B cell (primary cell): ENCODE data around the gene CNTNAP2. TPM values are rescaled to one million over a fixed set of nuclear protein-coding genes. Genes with fewer than 3 reads are reported as not detected.

Experiments
- ATAC-seq: fragments of 200-7000 bp; cut with Tn5 transposase; one replicate; pipeline ENCODE4 v1.10.0; 2021; ENCODE audit warnings: low read depth, mild to moderate bottlenecking, moderate number of reproducible peaks, moderate library complexity
- CTCF ChIA-PET: fragments of 350-600 bp; sonication (Branson Sonifier 250); formaldehyde crosslinking; loops from one replicate; lab custom pipeline; 2021; ENCODE audit warnings: antibody characterized with exemption, inconsistent platforms; lab: Charles Lee
- POLR2A ChIA-PET: fragments of 350-600 bp; sonication (Branson Sonifier 250); formaldehyde crosslinking; loops from one replicate; lab custom pipeline; 2021; ENCODE audit warnings: antibody characterized with exemption; lab: Charles Lee
- DNase-seq: peaks from one replicate; pipeline ENCODE4 v3.0.0; 2013
- H2AFZ ChIP-seq: 2 replicates; pipeline ENCODE4 v1.6.1; 2012; ENCODE audit warnings: mild to moderate bottlenecking, low read depth, low read length; ENCODE audit not compliant: insufficient read depth, poor library complexity, severe bottlenecking
- H3K27ac ChIP-seq, 2 donors: 1 replicate in 1 of 2; 2 replicates in 1 of 2; pipeline ENCODE4 v1.5.1; 2012 to 2013; ENCODE audit warnings: low read length in 2 of 2, mild to moderate bottlenecking in 2 of 2, moderate library complexity in 1 of 2
- H3K27me3 ChIP-seq, 4 experiments: fragments of 200-600 bp in 1 of 4; sonication (generic) in 1 of 4; replicated peaks in 1 of 4; 1 replicate in 2 of 4; 2 replicates in 2 of 4; pipeline versions ENCODE4 v1.6.1 to v1.7.0; 2013 to 2016; ENCODE audit warnings: low read length in 3 of 4, mild to moderate bottlenecking in 2 of 4, mixed read lengths in 1 of 4, moderate library complexity in 1 of 4; ENCODE audit not compliant: insufficient read depth in 4 of 4, control insufficient read depth in 3 of 4; ENCODE audit errors: control extremely low read depth in 1 of 4
- H3K36me3 ChIP-seq, 2 experiments: replicated peaks in 1 of 2; 1 replicate in 1 of 2; 2 replicates in 1 of 2; pipeline versions ENCODE4 v1.6.1 to v1.7.1; 2013; ENCODE audit warnings: low read length in 1 of 2; ENCODE audit not compliant: insufficient read depth in 2 of 2, control insufficient read depth in 1 of 2; ENCODE audit errors: control extremely low read depth in 1 of 2, extremely low read depth in 1 of 2
- H3K4me1 ChIP-seq, 2 donors: fragments of 200-600 bp in 1 of 2; sonication (generic) in 1 of 2; 1 replicate in 1 of 2; 2 replicates in 1 of 2; pipeline versions ENCODE4 v1.5.1 to v1.6.1; 2013 to 2017; ENCODE audit warnings: low read length in 2 of 2; ENCODE audit not compliant: control insufficient read depth in 2 of 2, insufficient read depth in 2 of 2
- H3K4me2 ChIP-seq: replicated peaks from 2 replicates; pipeline ENCODE3; 2012; ENCODE audit warnings: mild to moderate bottlenecking, low read depth, low read length; ENCODE audit not compliant: poor library complexity, severe bottlenecking
- H3K4me3 ChIP-seq, 5 experiments: fragments of 200-600 bp in 1 of 5; sonication (generic) in 1 of 5; 1 replicate in 3 of 5; 2 replicates in 2 of 5; pipeline versions ENCODE4 v1.5.1 to v1.7.0; 2011 to 2016; ENCODE audit warnings: low read length in 4 of 5, mild to moderate bottlenecking in 4 of 5, low read depth in 2 of 5, control low read depth in 1 of 5, moderate library complexity in 1 of 5; ENCODE audit not compliant: insufficient read depth in 1 of 5; ENCODE audit errors: control extremely low read depth in 1 of 5, extremely low read depth in 1 of 5
- H3K79me2 ChIP-seq: fragments of 200-600 bp; sonication (generic); one replicate; pipeline ENCODE4 v1.6.0; 2016; ENCODE audit warnings: low read length; ENCODE audit not compliant: control insufficient read depth, insufficient read depth
- H3K9ac ChIP-seq: fragments of 200-600 bp; sonication (generic); 2 replicates; pipeline ENCODE4 v1.6.1; 2017; ENCODE audit warnings: mild to moderate bottlenecking, low read length, moderate library complexity
- H3K9me3 ChIP-seq, 3 donors: one replicate each; pipeline versions ENCODE4 v1.6.1 to v1.7.1; 2013; ENCODE audit warnings: low read length in 2 of 3; ENCODE audit not compliant: control insufficient read depth in 2 of 3, insufficient read depth in 1 of 3; ENCODE audit errors: control extremely low read depth in 1 of 3
- H4K20me1 ChIP-seq: 2 replicates; pipeline ENCODE4 v1.6.0; 2012; ENCODE audit warnings: mild to moderate bottlenecking, low read length; ENCODE audit not compliant: insufficient read depth, control insufficient read depth, poor library complexity, severe bottlenecking
- H3K27ac Mint-ChIP-seq: one replicate; pipeline ENCODE4 v1.8.0; 2021; ENCODE audit warnings: mixed read lengths
- H3K27me3 Mint-ChIP-seq: one replicate; pipeline ENCODE4 v1.8.0; 2021; ENCODE audit warnings: mixed read lengths
- H3K4me1 Mint-ChIP-seq: one replicate; pipeline ENCODE4 v1.8.0; 2021; ENCODE audit warnings: mixed read lengths
- H3K4me3 Mint-ChIP-seq: one replicate; pipeline ENCODE4 v1.8.0; 2021; ENCODE audit warnings: mixed read lengths
- H3K9me3 Mint-ChIP-seq: one replicate; pipeline ENCODE4 v1.8.0; 2022; ENCODE audit warnings: mixed read lengths; ENCODE audit not compliant: insufficient read depth
- EZH2 ChIP-seq: IDR thresholded peaks from 2 replicates; pipeline ENCODE4 v1.6.1; 2012; ENCODE audit warnings: borderline replicate concordance, low read depth, mild to moderate bottlenecking, moderate library complexity, low read length; ENCODE audit not compliant: insufficient read depth, poor library complexity, severe bottlenecking
- WGBS: methylation state at CpG from one replicate; pipeline ENCODE4 v1.1.5; 2013; ENCODE audit warnings: missing lambda C conversion rate; ENCODE audit not compliant: insufficient coverage; 5-methylcytosine and 5-hydroxymethylcytosine counted together
- intact Hi-C: fragments of 100-400 bp; cut with micrococcal nuclease; formaldehyde crosslinking; loops from one replicate; pipeline ENCODE4 v1.10.0; 2022
- polyA plus RNA-seq: library from polyadenylated mRNA; depleted of rRNA; stranded (reverse); fragments of >200 nt; gene quantifications from 2 replicates; pipeline ENCODE4 v1.2.3, GENCODE V29; 2012
- total RNA-seq, 2 donors: library from RNA; stranded (reverse); fragments of 120-200 nt in 1 of 2; gene quantifications; 1 replicate in 1 of 2; 2 replicates in 1 of 2; pipeline versions ENCODE4 v1.2.3 to v1.2.4, GENCODE V29; 2013 to 2022
- TF ChIP-seq, protein P1 (sequence below): fragments of 200-600 bp; IDR thresholded peaks from one replicate; pipeline ENCODE4 v1.8.0; 2022; ENCODE audit warnings: antibody characterized with exemption, mild to moderate bottlenecking

Gene CNTNAP2
- total and polyA plus RNA-seq, 2 donors (not counting 1 experiment from before 2014, with no cell fraction given) = 7.4 to 16.6 TPM

- WGBS = 25% methylated on average over 1 of the region's 4 CpGs
- Histone ChIP-seq H3K4me2 (no peak overlapping the region), H3K4me1 (no peaks in the 10 kb centered on the region), H3K9ac (no peak overlapping the region), H4K20me1 (no peaks in the 10 kb centered on the region), H3K36me3 (no peaks in the 10 kb centered on the region), H3K9me3 (no peaks in the 10 kb centered on the region), H3K4me3 (no peak overlapping the region), H3K27me3 (no peaks in the 10 kb centered on the region), H2AFZ (no peak overlapping the region), H3K79me2 (no peaks in the 10 kb centered on the region), H3K27ac (no peak overlapping the region)
- DNase-seq = no peak
- TF ChIP-seq, protein P1, sequence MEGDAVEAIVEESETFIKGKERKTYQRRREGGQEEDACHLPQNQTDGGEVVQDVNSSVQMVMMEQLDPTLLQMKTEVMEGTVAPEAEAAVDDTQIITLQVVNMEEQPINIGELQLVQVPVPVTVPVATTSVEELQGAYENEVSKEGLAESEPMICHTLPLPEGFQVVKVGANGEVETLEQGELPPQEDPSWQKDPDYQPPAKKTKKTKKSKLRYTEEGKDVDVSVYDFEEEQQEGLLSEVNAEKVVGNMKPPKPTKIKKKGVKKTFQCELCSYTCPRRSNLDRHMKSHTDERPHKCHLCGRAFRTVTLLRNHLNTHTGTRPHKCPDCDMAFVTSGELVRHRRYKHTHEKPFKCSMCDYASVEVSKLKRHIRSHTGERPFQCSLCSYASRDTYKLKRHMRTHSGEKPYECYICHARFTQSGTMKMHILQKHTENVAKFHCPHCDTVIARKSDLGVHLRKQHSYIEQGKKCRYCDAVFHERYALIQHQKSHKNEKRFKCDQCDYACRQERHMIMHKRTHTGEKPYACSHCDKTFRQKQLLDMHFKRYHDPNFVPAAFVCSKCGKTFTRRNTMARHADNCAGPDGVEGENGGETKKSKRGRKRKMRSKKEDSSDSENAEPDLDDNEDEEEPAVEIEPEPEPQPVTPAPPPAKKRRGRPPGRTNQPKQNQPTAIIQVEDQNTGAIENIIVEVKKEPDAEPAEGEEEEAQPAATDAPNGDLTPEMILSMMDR = no peak
- TF ChIP-seq EZH2 = no peak
- ATAC-seq = no peak
- CTCF ChIA-PET = no interaction called here
- Mint-ChIP-seq H3K27me3 (no peaks in the 10 kb centered on the region), H3K4me3 (no peak overlapping the region), H3K9me3 (no peaks in the 10 kb centered on the region), H3K27ac (no peak overlapping the region), H3K4me1 (no peaks in the 10 kb centered on the region)
- POLR2A ChIA-PET = no interaction called here
- intact Hi-C loops = no loop called here
Measured at GRCh38 chr7:146731185-146731584, 614.6 kb downstream of the CNTNAP2 start.

DNA sequence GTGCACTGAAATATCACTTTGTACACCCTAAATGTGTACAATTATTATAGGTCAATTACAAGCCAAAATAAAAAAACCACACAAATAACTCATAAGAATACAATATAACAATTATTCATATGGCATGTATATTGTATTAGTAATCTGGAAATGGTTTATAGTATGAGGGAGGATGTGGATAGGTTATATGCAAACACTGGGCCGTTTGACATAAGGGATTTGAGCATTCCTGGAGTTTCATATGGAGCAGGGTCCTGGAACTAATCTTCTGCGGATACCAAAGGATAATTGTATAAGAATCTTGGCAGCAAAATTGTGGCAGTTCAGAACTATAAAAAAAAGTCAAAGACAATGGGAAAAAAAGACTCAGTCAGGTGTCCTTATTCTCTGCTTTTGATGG, 619.4 kb downstream of the CNTNAP2 start:
- Histone ChIP-seq H3K4me1 (no peaks in the 10 kb centered on the region), H3K79me2 (no peaks in the 10 kb centered on the region), H3K9me3 (peaks cover 0 to 8% (median 5%) of the 10 kb centered on the region in 3 donors), H3K27ac (no peak overlapping the region), H3K36me3 (no peaks in the 10 kb centered on the region), H3K27me3 (no peaks in the 10 kb centered on the region), H3K4me2 (no peak overlapping the region), H3K9ac (no peak overlapping the region), H3K4me3 (no peak overlapping the region), H2AFZ (no peak overlapping the region), H4K20me1 (no peaks in the 10 kb centered on the region)
- no peak for TF ChIP-seq EZH2
- TF ChIP-seq, protein P1 = no peak
- CTCF ChIA-PET = no interaction called here
- no peak overlapping the region for H3K4me3 Mint-ChIP-seq
- no peak overlapping the region for H3K27ac Mint-ChIP-seq
- DNase-seq (no peak), ATAC-seq (no peak)
- no peaks in the 10 kb centered on the region for H3K27me3 Mint-ChIP-seq
- H3K4me1 Mint-ChIP-seq = no peaks in the 10 kb centered on the region
- peaks cover 9% of the 10 kb centered on the region for H3K9me3 Mint-ChIP-seq
- WGBS = 79% methylated on average over 2 of the region's 2 CpGs
- POLR2A ChIA-PET = no interaction called here
- intact Hi-C loops = no loop called here
